HG03469 (cell line): ENCODE data around the gene MLPH.

Source experiments
- ATAC-seq: cut with Tn5 transposase; IDR thresholded peaks from one replicate; pipeline ENCODE4 v1.9.1; 2021; ENCODE audit warnings: mild to moderate bottlenecking, moderate library complexity, moderate number of reproducible peaks; ENCODE audit not compliant: unreplicated experiment

Gene MLPH

GRCh38 chr2:237478095-237478494, 9.0 kb upstream of the MLPH start:
- ATAC-seq = no peak

DNA sequence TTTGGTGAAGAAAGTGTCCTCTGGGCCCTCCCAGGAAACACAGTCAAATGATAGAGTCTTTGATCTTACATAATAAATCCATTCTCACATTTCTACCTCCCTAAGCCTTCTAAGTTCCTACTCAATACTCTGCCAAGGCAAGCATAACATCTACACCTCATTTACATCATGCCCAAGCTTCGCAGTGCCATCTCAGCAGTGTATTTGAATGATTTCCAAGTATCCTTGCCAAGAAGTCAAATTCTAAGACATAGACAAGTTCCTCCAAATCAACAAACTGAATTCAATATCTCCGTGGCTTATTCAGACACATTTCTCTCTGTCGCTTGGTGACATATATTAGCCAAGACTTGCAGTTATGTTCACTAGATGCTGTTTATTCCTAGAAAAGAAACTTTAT, 8.1 kb upstream of the MLPH start:
- no peak for ATAC-seq

GRCh38 chr2:237479747-237480146, 7.3 kb upstream of the MLPH start:
- no peak for ATAC-seq

DNA sequence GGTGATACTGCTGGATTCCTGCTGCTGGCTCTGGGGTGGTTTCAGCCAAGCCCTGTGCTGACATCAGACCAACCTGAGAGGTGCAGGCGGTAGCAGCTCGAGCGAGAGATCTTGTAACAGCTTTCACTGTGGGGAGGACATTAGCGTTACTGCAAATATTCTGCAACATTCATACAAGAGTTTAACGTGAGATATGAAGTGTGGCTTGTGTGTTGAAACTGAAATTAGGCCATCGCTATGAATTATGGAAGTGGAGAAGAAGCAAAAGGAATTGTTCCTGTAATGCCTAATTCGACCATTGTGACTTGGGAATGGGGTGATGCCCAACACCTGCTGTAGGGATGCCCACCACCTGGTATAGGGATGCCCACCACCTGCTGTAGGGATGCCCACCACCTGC, 6.5 kb upstream of the MLPH start:
- ATAC-seq = no peak

DNA sequence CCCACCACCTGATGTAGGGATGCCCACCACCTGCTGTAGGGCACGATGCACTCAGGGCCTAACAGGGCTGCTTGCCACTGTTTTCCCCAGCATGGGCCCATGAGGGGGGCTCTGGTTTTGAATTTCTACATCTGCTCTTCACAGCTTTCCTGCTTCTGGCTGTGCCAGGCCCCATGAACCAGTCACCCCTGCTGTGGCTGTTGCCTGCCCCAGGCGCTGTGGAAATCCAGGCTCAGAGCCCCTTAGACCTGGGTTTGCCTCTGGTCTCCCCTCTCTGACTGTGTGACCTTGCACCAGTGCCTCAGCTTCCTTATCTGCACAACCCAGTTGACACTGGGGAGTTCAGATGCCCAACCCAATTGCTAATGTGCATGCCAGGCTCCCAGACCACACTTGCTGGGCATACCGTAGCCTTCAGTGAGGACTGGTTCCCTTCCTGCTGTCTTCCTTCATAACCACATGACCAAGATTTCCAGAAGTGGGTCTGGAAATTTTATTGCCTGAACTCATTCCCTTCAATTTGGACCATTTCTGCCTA, 6.0 kb upstream of the MLPH start:
- no peak for ATAC-seq

DNA sequence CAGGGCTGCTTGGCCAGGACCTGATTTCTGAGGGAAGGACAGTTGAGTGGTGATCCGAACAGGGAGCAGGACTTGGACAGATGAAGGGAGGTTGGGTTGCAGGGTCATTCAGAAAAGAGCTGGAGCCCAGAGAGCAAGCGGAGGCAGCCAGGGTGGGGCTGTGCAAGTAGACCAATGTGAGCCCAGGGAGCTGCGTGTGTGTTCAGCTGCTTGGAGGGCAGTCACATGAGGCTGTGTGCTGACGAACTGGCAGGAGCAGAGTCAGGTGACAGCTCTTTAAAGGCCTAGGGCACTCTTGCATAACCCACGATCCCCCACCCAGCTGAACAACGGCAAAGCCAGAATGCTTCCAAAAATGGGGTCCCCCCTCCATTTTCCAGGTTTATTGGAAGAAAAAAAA, 4.6 kb upstream of the MLPH start:
- ATAC-seq = no peak

- no peak for ATAC-seq
Measured at GRCh38 chr2:237483018-237483731, 3.9 kb upstream of the MLPH start.

DNA sequence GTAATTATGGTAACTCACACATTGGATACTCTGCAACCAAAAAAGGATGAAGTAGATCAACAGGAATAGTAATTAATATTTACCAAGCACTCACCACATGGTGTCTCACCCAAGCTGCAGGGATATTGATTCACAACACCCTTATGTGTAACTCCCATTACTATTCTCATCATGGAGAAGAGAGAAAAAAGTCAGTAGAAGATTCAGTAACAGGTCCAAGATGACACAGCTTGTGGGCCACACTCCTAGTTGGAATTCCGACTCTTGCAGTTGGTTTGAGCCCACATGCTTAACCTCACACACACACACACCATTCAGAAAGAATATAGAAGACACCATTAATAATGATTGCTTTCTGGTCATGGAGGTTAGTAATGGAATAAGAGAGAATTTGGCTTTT, 1.7 kb upstream of the MLPH start:
- ATAC-seq = no peak

DNA sequence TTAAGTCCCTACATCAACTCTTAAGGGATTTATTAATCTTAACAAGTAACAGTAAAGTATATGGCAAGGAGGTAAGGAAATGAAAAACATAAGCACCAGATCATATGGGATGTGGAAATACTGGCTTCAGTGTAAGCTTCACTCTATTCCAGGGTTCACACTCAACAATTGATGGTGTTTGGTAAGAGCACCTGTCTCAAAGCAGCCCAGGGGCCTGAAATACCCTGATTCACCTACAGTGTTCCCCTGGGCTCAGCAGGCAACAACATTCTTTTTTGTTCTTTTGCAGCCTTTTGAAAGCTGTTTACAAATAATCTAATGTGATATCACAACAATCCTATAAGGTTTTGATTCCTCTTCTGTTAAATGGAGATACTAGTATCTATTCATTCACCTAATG, 1.2 kb upstream of the MLPH start:
- ATAC-seq = no peak

DNA sequence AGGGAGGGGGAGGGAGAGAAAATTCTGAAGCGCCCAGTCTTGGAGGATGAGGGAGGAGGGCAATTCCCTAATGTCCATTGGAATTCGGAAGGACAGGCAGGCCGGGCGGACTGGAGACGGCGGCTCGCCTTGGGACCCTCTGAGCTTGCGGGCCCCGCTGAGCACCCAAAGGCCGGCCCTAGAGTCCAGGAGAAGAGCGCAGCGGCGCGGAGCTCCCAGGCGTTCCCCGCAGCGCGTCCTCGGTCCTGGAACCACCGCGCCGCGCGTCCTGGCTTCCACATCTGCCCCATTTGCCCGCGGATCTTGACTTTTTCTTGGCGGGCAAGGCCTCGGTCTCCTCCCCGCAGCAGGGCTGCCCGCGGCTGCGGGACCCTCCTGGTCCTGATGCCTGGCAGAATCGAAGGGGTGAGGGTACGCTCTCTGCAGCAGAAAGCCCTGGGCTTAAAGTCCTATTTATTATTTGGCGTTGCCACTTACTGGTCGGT, 675 bp upstream of the MLPH start:
- ATAC-seq = no peak

GRCh38 chr2:237487496-237487895, 445 bp downstream of the MLPH start:
- ATAC-seq = no peak

DNA sequence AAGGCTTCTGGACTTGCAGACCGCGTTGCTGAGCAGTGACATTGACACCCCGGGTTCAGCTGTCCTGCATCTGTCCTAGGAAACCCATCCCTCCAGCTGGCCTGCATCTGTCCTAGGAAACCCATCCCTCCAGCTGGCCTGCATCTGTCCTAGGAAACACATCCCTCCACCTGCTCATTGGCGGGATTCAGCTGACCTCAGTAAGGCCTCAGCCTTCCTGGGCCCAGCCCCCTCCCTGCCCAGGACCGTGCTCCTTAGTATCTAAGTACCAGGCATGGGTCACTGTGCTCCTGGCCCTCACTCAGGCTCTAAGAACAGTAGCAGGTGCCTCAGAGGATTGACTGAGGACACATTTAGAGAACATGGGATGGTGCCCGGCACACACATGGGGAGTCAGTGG, 1.2 kb downstream of the MLPH start:
- no peak for ATAC-seq

DNA sequence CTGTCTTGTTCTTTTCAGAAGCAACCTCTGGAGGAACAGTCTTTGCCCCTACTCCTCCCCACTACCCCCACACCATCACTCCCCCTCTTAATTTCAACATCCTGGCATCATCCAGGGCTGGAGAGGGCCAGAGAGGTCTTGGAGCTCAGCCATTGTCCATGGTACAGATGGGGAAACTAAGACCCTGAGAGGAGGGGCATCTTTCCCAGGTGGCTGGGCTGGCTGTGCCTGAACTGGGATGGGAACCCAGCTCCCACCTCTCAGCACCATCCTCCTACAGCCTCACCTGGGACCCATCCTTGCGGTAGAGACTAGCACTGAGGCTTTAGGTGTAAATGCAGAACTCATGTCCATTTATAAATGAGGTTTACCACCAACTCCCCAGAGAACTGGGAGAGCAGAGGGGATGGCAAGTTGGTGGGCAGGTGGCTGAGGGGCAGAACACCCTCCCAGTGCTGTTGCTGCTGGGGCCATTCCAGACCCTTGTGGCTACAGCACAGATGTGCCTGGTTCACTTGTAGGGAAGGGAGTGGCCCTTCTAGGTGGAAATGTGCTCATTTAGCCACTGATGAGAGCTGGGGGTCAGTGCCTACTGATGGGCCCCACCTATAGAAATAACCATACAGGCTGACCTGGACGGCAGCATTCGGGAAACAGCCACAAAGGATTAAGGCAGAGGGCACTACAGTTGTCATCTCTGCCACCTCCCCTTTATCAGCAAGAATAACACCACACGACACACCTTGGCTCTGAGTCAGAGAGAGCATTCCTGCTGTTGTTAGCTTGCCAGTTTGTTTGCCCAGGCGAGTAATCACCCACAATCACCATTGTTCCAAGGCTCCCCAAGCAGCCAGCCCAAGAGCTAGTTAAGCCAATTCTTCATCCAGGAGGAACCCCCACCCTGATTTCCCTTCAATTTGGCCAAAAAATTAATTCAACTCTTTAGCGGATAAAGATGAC, 2.1 kb downstream of the MLPH start:
- ATAC-seq = no peak

GRCh38 chr2:237490009-237490711, 3.1 kb downstream of the MLPH start:
- ATAC-seq = no peak

DNA sequence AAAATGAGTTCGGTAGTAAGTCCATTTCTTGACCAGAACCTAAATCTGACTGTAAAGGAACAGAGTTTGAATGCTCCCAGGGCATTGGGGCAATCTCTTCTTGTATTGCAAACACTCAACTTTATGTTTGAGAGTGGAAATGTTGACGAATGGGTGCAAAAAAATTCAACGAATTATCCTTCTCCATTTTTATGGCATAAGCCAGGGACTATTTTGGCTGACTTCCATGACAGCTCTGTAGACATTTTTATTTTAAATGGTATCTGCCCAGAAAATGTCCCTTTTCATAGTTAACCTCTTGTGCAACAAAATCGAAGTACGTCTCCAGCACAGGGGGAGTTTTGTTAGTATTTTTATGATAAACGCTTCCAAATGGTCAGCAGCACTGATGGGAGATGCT, 3.7 kb downstream of the MLPH start:
- ATAC-seq = no peak

DNA sequence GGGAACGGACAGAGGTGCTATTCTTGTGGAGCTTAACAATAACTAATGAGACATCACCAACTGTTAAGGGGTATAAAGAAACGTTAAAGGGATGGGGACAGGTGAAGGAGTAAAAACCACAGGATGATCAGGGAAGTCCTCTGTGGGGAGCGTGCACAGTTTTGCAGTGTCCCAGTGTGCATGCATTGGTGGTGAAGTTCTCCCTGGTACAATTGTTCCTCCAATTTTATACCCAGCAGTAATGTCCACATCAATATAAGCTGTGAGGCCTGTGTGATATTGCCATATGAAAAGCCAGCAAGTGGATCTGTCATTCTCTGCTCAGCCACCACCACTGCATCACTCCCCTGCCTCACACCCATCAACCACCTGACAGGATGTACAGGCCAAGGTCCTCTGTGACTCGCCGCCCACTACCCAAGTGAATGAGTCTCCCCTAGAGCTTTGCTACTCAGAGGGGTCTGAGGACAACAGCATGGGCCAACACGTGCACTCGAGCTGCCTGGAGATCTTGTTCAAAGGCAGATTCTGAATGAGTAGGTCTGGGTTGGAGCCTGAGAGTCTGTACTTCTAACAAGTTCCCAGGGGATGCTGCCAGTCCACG, 4.6 kb downstream of the MLPH start:
- no peak for ATAC-seq

DNA sequence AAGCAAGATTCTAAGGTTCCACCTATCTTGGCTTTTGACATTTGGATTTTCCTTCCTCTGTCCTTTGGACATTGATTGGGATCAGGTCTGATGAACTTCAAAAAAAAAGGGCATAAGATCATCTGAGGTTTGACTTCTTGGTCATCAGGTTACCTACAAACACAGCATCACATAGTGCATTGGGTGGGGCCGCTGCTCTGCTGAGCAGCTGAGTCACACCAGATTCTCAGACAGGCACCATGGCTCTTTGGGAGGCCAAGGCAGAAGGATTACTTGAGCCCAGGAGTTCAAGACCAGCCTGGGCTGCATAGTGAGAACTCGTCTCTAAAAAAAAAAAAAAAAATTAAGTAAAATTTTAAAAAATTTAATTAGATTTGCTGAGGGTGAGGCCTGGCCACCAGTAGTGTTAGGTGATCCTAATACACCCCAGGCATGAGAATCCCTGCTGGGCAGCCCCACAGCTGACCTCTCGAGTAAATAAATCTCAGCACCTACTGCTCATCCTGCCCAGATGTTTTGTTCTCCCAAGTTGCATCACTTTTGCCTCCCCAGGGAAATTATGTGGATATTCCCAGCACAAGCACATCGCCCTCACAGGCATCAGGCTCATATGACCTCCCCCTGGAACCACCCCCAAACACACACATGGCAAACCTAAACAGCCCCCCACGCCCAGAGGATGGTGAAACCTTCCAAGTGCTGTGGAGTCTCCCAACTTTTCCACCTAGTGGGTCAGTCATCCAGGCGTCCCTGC, 5.3 kb downstream of the MLPH start:
- no peak for ATAC-seq

DNA sequence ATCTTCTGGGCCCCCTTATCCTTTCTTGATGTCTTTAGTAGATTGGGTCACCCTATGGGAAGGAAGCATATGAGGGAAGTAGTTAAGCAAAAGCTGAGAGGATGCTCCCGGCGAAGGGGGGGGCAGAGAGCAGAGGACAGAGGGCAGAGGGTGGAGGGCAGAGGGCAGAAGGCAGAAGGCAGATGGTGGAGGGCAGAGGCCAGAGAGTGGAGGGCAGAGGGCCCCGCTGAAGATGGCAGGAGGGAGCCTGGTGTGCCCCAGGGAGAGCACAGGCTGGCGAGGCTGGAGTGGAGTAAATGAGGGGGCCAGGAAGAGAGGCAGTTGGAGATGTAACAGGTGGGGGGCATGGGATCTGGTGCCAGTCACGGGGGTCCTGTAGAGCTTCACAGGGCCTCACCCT, 7.0 kb downstream of the MLPH start:
- ATAC-seq = no peak

GRCh38 chr2:237495521-237496117, 8.6 kb downstream of the MLPH start:
- no peak for ATAC-seq

DNA sequence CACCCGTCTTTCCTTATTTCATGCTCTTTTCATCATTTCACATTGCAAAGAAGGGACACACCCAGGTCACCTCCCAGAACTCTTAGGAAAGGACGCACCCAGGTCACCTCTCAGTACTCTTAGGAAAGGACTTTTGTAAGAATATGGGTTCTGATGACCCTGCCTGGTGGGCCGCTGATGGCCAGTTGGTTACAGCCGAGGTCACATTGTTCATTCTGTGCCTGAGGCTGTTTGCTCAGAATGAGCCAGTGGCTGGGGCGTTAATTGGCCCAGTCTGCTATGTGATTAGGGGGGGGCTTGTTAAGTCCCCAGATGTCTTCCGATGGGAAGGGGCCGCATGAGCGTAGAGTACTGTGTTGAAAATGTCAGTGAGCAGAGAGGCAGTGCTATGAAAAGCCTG, 9.4 kb downstream of the MLPH start:
- ATAC-seq = no peak
